Astrocyte (in vitro differentiated cells and primary cell): Measurements from ENCODE around the gene GCNA. TPM values are rescaled to one million over a fixed set of nuclear protein-coding genes. Genes with fewer than 3 reads are reported as not detected.

Experiments
- DNase-seq: peaks from one replicate; pipeline ENCODE4 v3.0.0-alpha.2; 2010; ENCODE audit warnings: low read depth
- FAIRE-seq: peaks from 2 replicates; lab custom pipeline; 2011; peaks lifted over from hg19 to GRCh38; lab: Jason Lieb, UNC
- H2AFZ ChIP-seq: 2 replicates; pipeline ENCODE4 v1.6.0; 2012; ENCODE audit warnings: low read depth, low read length, inconsistent platforms
- H3K27ac ChIP-seq: 2 replicates; pipeline ENCODE4 v1.5.1; 2011; ENCODE audit warnings: low read depth, low read length, inconsistent platforms
- H3K27me3 ChIP-seq: 2 replicates; pipeline ENCODE4 v1.6.0; 2011; ENCODE audit warnings: low read length, inconsistent platforms; ENCODE audit not compliant: insufficient read depth
- H3K36me3 ChIP-seq: 2 replicates; pipeline ENCODE4 v1.5.1; 2011; ENCODE audit warnings: low read length, inconsistent platforms; ENCODE audit not compliant: insufficient read depth
- H3K4me1 ChIP-seq: 2 replicates; pipeline ENCODE4 v1.5.1; 2011; ENCODE audit warnings: low read length, inconsistent platforms; ENCODE audit not compliant: insufficient read depth
- H3K4me2 ChIP-seq: 2 replicates; pipeline ENCODE4 v1.6.0; 2012; ENCODE audit warnings: low read length, inconsistent platforms
- H3K4me3 ChIP-seq: 2 replicates; pipeline ENCODE4 v1.5.1; 2011; ENCODE audit warnings: low read depth, mild to moderate bottlenecking, low read length, inconsistent platforms; ENCODE audit not compliant: insufficient read depth
- H3K79me2 ChIP-seq: 2 replicates; pipeline ENCODE4 v1.6.0; 2012; ENCODE audit warnings: mild to moderate bottlenecking, low read length, inconsistent platforms; ENCODE audit not compliant: insufficient read depth
- H3K9ac ChIP-seq: 2 replicates; pipeline ENCODE4 v1.6.0; 2012; ENCODE audit warnings: mild to moderate bottlenecking, low read length, inconsistent platforms
- H3K9me3 ChIP-seq: 2 replicates; pipeline ENCODE4 v1.5.1; 2012; ENCODE audit warnings: low read depth, mild to moderate bottlenecking, low read length, inconsistent platforms; ENCODE audit not compliant: insufficient read depth
- H4K20me1 ChIP-seq: 2 replicates; pipeline ENCODE4 v1.6.0; 2012; ENCODE audit warnings: low read length, inconsistent platforms; ENCODE audit not compliant: insufficient read depth
- H3K27ac Mint-ChIP-seq: one replicate; pipeline ENCODE4 v1.8.0; 2021; ENCODE audit warnings: mild to moderate bottlenecking, mixed read lengths; ENCODE audit not compliant: unreplicated experiment
- H3K27me3 Mint-ChIP-seq: one replicate; pipeline ENCODE4 v1.8.0; 2021; ENCODE audit warnings: low read depth, mixed read lengths; ENCODE audit not compliant: unreplicated experiment
- H3K36me3 Mint-ChIP-seq: one replicate; pipeline ENCODE4 v1.8.0; 2021; ENCODE audit warnings: low read depth, mixed read lengths; ENCODE audit not compliant: unreplicated experiment
- H3K4me1 Mint-ChIP-seq: one replicate; pipeline ENCODE4 v1.8.0; 2021; ENCODE audit warnings: low read depth, mixed read lengths; ENCODE audit not compliant: unreplicated experiment
- H3K4me3 Mint-ChIP-seq: one replicate; pipeline ENCODE4 v1.8.0; 2021; ENCODE audit warnings: mild to moderate bottlenecking, moderate library complexity, mixed read lengths; ENCODE audit not compliant: unreplicated experiment
- H3K9me3 Mint-ChIP-seq: one replicate; pipeline ENCODE4 v1.8.0; 2021; ENCODE audit warnings: mild to moderate bottlenecking, mixed read lengths; ENCODE audit not compliant: unreplicated experiment
- CTCF ChIP-seq: IDR thresholded peaks from 2 replicates; pipeline ENCODE4 v1.5.1; 2011; ENCODE audit warnings: low read depth, mild to moderate bottlenecking, inconsistent platforms, low read length, moderate library complexity; ENCODE audit not compliant: insufficient read depth
- EZH2 ChIP-seq: IDR thresholded peaks from 2 replicates; pipeline ENCODE4 v1.6.1; 2012; ENCODE audit warnings: mild to moderate bottlenecking, low read length, inconsistent platforms; ENCODE audit not compliant: insufficient read depth
- total RNA-seq: library from RNA; stranded (reverse); gene quantifications from 2 replicates; pipeline ENCODE4 v1.2.1, GENCODE V29; 2021

The GCNA gene
- total RNA-seq, 1 donor from 2014 or later, result 2.2 TPM

- Histone ChIP-seq H3K27ac (peak overlapping the region; percentile 78), H3K4me1 (peaks cover 21% of the 10 kb centered on the region), H3K9me3 (no peaks in the 10 kb centered on the region), H3K4me2 (peak overlapping the region; percentile 55), H4K20me1 (peaks cover 70% of the 10 kb centered on the region), H3K27me3 (no peaks in the 10 kb centered on the region), H3K9ac (peak overlapping the region; percentile 46), H3K36me3 (peaks cover 28% of the 10 kb centered on the region), H2AFZ (no peak overlapping the region), H3K4me3 (no peak overlapping the region), H3K79me2 (peaks cover 97% of the 10 kb centered on the region)
- TF ChIP-seq EZH2, result no peak
- TF ChIP-seq CTCF, result no peak
- Mint-ChIP-seq H3K4me1 (peaks cover 33% of the 10 kb centered on the region), H3K4me3 (no peak overlapping the region), H3K36me3 (peaks cover 2% of the 10 kb centered on the region), H3K27ac (no peak overlapping the region), H3K9me3 (no peaks in the 10 kb centered on the region), H3K27me3 (no peaks in the 10 kb centered on the region)
- DNase-seq (peak; percentile 80), FAIRE-seq (peak; percentile 37)
These were observed 34.9 kb upstream of the GCNA start for GRCh38 chrX:71543316-71543715.

GRCh38 chrX:71545364-71545763, 32.9 kb upstream of the GCNA start:
- TF ChIP-seq EZH2 (no peak), CTCF (no peak)
- H3K9me3 ChIP-seq, result no peaks in the 10 kb centered on the region
- no peak overlapping the region for H3K4me3 ChIP-seq
- DNase-seq (no peak), FAIRE-seq (no peak)
- H3K4me1 Mint-ChIP-seq, result peaks cover 30% of the 10 kb centered on the region
- H3K27ac ChIP-seq, result no peak overlapping the region
- H3K36me3 ChIP-seq, result peaks cover 28% of the 10 kb centered on the region
- no peak overlapping the region for H2AFZ ChIP-seq
- H3K27me3 Mint-ChIP-seq, result no peaks in the 10 kb centered on the region
- no peak overlapping the region for H3K4me3 Mint-ChIP-seq
- peaks cover 67% of the 10 kb centered on the region for H4K20me1 ChIP-seq
- H3K36me3 Mint-ChIP-seq, result peaks cover 2% of the 10 kb centered on the region
- H3K4me2 ChIP-seq, result no peak overlapping the region
- H3K27me3 ChIP-seq, result no peaks in the 10 kb centered on the region
- H3K9me3 Mint-ChIP-seq, result no peaks in the 10 kb centered on the region
- no peak overlapping the region for H3K27ac Mint-ChIP-seq
- H3K9ac ChIP-seq, result no peak overlapping the region
- H3K79me2 ChIP-seq, result peaks cover 97% of the 10 kb centered on the region
- H3K4me1 ChIP-seq, result peaks cover 21% of the 10 kb centered on the region

GRCh38 chrX:71546879-71547278, 31.4 kb upstream of the GCNA start:
- peaks cover 89% of the 10 kb centered on the region for H3K79me2 ChIP-seq
- no peaks in the 10 kb centered on the region for H3K27me3 Mint-ChIP-seq

More at GRCh38 chrX:71546879-71547278, 31.4 kb upstream of the GCNA start:
- FAIRE-seq (no peak), DNase-seq (no peak)
- Histone ChIP-seq H3K27me3 (no peaks in the 10 kb centered on the region), H4K20me1 (peaks cover 58% of the 10 kb centered on the region), H3K9ac (no peak overlapping the region), H2AFZ (no peak overlapping the region), H3K9me3 (no peaks in the 10 kb centered on the region), H3K27ac (no peak overlapping the region), H3K4me2 (no peak overlapping the region), H3K4me3 (no peak overlapping the region), H3K36me3 (peaks cover 28% of the 10 kb centered on the region), H3K4me1 (peaks cover 13% of the 10 kb centered on the region)
- H3K4me3 Mint-ChIP-seq, result no peak overlapping the region
- no peak for TF ChIP-seq EZH2
- no peak for TF ChIP-seq CTCF
- no peaks in the 10 kb centered on the region for H3K9me3 Mint-ChIP-seq
- peaks cover 20% of the 10 kb centered on the region for H3K4me1 Mint-ChIP-seq
- H3K27ac Mint-ChIP-seq, result no peak overlapping the region
- H3K36me3 Mint-ChIP-seq, result peaks cover 2% of the 10 kb centered on the region
